Measurements from ENCODE around the gene MAP3K21.
A peak's percentile ranks its signal among the peaks of the same experiment; 100 is the strongest.

MAP3K21 gene

DNA sequence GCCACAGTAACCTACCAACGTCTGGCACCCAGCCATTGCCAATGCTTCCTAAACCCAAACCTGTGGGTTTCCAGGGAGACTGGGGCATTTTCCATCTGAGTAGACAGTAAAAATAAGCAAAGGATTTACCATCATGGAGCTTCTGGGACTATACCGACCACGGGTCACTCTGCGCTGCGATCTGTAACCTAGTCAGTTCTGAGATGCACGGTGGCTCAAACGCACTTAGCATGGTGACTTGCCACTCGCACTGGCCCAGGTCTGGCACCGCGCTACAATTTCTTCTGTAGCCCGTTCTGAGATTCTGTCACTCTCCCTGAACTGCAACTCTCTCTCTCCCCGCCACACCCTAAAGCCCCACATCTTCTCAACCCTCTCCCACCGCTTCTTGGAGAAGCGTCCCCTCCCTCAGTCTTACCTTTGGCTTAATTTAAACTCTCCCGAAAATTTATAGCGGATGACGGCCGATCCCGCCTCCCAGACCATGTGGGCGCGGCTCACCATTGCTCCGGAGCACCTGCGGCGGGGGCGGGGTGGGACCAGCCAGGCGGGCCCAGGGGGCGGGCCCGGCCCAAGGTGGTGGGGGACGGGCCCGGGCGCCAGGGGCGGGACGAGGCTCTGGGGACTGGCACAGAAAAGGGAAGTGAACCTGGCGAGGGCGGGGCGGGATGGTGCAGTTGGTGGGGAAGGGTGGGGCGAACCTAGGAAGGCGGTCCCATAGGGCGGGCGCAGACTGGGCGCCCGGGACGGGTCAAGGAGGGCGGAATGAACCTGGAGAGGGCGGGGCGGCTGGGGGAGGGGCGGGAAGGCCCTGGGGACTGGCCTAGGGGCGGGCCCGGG lies 493 bp upstream of the MAP3K21 start:
- DNase-seq: peak; percentile 85

DNA sequence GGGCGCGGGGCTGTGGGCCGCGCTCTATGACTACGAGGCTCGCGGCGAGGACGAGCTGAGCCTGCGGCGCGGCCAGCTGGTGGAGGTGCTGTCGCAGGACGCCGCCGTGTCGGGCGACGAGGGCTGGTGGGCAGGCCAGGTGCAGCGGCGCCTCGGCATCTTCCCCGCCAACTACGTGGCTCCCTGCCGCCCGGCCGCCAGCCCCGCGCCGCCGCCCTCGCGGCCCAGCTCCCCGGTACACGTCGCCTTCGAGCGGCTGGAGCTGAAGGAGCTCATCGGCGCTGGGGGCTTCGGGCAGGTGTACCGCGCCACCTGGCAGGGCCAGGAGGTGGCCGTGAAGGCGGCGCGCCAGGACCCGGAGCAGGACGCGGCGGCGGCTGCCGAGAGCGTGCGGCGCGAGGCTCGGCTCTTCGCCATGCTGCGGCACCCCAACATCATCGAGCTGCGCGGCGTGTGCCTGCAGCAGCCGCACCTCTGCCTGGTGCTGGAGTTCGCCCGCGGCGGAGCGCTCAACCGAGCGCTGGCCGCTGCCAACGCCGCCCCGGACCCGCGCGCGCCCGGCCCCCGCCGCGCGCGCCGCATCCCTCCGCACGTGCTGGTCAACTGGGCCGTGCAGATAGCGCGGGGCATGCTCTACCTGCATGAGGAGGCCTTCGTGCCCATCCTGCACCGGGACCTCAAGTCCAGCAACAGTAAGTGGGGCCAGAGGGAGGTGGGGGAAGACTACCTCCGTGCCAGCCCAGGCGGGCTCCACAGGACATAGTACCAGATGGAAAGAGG lies 808 bp downstream of the MAP3K21 start:
- DNase-seq: peak; percentile 36

DNA sequence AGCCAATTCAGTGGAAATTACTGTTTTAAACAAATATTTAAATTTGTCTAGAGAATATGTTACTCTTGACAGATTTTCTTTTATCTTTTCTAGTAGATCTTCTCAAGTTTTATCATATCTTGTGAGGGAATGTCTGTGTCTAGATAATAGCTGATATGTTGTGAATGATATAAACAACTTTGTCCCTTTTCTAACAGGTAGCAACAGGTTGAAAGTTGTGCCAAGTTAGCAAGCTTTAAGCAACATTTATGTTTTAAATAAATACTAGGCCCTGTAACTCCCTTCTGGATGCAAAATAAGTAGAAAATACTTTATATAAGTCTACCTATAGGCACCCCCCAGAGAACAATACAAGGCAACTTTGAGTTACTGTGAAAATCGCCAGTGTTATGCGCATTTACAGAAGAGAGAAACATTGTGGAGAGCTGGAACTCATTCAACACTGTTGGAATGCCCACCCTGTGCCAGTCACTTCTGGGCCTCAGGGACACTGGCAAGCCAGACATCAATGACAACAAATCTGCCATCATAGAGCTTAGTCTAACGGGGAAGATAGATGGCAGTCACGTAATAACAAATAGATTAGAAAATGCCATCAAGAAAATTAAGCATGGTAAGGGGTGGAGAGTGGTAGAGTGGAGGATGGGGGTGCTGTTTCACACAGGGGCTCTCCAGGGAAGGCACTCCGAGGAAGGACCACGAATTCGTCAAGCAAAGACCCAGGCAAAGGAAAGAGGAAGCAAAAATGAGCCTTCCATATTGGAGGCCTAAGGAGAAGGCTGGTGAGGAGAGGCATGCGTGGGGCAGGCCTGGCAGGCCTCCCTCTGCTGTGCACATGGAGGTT lies 4.4 kb downstream of the MAP3K21 start:
- no peak for DNase-seq

DNA sequence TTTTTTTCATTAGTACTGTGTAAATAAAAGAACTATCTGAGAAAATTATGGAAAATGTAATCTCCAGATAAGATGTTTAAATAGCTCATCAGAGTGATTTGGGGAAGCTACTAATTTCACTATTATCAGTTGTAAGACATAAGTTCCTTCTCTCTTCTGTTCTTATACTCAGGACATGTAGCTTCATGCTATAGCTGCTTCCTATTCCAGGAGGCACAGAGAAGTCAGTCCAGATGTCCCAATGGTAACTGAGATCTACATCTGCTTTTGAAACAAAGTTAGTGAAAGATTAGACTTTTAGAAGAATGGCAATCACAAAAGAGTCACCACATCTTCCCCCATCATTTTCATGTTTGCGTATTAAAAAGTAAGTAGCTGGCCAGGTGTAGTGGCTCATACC lies 5.6 kb downstream of the MAP3K21 start:
- no peak for DNase-seq

DNA sequence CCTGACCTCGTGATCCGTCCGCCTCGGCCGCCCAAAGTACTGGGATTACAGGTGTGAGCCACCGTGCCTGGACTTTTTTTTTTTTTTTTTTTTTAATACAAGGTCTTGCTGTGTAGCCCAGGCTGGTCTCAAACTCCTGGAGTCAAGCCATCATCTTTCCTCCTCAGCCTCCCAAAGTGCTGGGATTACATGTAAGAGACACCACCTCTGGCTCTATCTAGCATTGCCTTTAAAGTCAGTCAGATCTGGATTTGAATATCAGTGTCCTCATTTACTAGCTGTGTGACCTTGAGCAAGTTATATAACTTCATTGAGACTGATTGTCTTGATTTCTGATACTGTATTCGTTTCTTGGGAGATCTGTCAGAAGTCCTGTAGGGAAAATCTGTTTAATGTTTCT lies 6.6 kb downstream of the MAP3K21 start:
- no peak for DNase-seq

DNA sequence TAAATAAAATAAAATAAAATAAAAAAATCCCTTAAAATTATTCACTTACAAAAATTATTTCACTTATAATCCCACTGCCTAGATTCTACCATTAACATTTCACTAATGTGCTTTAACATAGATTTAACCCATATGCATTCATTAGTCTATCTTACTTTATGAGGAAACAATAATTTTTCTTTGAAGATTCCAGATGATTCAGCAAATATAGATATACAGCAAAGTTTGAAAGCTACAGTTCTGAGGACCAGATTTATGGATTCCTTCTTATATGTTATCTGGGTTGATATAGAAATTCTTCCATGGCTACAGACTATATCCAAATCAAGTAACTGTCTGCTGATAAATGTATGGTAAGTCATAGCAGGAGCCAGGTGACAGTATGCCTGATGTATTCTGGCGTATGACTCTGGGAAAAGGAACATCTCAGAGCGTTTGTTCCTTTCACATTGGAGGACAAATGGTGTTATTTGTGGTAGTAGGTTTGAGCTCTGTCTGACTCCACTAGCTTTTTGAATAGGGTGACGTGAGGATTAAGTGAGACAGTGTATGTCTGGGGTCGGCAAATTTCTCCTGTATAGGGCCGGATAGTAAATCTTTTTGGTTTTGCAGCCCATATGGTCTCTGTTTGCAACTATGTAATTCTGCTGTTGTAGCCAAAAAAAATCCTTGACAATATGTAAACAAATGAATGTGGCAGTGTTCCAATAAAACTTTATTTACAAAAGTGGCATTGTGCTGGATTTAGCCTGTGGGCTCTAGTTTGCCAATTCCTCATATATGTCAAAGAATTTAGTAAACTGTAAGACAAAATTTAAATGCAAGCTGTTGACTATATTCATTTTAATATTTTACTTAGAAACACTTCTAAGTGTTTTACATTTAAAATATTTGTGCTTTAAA lies 9.3 kb downstream of the MAP3K21 start:
- DNase-seq: no peak

DNA sequence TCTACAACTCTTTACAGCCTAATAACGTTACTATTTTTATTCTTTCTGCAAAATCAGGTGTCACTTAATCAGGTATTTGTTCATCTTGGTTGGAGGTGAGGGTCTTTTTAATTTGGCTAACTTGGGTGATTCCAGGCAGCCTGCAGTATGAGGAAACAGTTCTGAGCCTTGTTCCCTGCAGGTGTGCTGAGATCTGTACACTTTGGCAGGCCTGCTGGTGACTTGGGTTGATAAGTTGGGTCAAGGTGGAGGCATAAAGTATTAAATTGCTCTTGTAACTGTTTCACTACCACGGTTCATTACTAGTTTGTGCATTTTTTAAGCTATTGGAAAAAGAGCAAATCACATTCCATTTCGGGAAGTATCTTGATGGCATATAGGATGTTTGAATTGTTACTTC lies 10.0 kb downstream of the MAP3K21 start:
- DNase-seq: no peak

DNA sequence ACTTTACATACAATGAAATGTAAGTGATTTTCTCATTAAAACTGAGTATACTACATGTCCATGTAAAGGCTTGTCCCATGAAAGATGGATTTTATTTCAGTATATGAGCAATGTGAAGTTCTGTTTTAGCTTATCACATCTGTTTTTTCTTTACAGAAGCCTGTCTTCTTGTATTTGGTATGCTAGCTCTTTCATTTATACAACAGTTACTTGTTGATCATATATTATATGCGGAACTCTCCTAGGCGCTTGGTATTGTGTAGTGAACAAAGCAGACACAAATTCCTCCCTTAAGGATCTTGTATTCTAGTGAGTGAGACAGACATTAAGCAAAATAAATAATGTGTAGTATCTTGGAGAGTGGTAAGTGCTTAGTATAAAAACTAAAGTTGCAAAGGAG lies 10.6 kb downstream of the MAP3K21 start:
- no peak for DNase-seq

DNA sequence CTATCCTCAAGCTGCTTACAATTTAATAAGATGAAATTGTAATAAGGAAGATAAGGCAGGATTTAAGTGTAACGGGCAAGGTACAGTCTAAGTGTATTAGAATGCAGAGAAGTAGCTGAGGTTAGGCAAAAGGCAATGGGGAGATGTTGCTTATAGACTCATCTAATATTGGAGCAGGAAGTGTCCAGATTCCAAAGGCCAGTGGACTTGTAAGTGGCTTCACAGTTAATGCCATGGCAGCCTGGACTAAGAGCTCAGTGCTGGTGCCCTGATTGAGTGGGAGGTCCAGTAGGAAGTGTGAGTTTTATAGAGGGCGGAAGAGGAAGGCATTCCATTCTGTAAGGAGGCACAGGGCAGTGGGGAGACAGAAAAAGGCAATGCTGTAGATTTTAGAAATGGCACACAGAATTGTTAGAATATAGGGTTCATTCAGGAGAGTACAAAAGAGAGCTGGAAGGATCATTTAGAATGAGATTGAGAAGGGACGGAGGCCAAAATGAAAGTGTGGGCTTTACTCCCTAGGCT lies 12.6 kb downstream of the MAP3K21 start:
- no peak for DNase-seq

DNA sequence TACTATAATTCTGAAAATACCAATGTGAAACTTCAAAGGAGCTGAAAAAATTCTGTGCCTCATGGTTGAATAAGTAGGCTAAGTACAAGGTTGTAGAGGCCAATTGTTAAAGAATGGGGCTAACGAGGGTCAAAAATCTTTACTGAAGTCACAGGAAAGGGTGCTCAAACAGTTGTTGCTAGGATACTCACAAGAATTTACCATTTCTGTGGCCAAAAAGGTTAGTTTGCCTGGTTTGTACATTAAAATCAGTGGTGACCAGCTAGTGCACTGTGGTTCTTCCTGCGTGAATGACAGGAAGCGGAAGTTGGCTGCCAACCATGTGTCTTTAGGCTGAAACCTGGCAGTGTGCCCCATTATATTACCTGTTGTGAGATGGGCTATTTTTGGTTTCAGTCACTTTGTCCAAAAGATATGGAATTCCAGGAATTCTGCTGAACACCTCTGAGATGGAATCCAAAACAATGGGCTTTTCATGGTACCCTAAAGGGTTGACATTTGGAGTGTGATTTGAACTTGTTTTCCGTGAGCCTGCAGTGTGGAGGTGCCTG lies 13.5 kb downstream of the MAP3K21 start:
- peak; percentile 24 for DNase-seq

DNA sequence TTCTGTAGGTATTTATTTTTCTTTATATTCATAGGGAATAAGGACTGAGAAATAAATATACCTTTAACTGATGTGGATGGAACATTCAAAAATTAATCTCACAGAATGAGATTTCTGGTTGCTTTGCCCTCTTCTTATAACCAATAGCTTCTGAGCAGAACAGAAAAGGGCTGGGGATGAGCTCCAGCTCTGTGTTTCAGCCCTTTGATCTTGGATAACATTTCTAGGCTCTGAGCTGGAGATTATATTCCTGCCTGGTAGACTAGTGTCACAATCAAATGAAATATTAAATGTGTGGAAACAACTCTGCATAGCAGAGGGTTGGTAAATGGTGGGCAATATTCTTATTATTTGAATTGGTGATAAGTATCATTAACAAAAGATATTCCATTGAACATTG lies 14.6 kb downstream of the MAP3K21 start:
- DNase-seq: no peak

DNA sequence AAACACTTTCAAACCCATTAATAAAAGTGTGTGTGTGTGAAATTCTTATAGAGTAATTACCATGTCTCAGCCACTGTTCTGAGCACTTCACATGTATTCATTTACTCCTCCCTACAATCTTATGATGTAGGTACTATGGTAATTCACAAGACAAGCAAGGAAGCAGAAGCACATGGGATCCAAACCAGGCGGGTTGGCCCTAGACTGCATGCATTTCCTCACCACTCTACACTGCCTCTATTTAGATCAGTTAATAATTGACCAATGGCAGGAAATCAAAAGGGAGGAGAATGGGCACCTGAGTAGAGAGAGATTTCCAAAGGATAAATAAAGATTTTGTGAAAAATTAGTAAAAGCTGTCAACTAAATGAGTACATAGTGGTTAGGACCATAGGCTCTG lies 15.7 kb downstream of the MAP3K21 start:
- no peak for DNase-seq

DNA sequence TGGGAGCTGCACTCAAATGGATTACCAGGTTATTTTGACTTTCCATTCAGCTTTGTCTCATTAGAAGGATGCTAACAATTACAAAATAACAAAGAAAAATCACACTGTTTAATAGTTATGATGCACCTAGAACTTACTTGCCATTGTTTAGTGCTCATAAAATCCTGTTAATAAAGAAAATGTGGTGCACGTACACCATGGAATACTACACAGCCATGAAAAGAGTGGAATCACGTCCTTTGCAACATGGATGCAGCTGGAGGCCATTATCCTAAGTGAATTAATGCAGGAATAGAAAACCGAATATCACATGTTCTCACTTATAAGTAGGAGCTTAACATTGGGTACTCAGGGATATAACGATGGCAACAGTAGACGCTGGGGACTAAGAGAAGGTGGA lies 19.8 kb downstream of the MAP3K21 start:
- no peak for DNase-seq

DNA sequence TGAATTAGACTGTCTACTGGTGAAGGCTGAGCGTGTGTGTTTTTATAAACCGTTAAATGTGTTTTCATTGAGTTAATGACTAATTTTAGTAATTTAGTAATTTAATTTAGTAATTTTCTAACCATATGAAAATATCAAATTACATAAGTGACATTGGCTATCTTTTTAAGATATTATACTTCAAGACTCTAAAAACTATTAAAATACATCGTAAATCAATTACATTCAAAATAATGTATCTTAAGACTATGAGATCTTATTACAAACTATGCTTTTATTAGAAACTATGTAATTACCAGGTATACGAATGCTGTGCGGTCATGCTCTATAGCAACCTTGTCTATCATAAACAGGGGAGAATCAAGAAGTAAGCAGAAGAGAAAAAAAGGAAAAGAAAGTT lies 21.6 kb downstream of the MAP3K21 start:
- DNase-seq: no peak

DNA sequence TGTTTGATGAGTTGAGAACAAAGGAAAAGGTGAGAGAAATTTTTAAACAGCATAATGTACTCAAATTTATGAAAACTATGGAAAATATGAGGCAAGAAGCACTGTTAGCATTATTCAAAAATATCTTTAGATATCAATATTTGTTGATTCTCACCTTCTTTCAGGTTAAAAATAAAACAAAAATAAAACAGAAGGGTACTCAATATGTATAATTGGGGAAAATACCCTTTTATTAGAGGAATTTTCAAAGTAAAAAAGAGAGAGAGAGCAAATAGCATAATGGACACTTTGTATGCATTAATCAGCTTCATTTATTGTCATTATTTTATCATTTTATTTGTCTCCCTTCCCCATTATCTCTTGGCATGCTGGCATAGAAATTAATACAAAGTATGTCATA lies 27.5 kb downstream of the MAP3K21 start:
- DNase-seq: no peak

DNA sequence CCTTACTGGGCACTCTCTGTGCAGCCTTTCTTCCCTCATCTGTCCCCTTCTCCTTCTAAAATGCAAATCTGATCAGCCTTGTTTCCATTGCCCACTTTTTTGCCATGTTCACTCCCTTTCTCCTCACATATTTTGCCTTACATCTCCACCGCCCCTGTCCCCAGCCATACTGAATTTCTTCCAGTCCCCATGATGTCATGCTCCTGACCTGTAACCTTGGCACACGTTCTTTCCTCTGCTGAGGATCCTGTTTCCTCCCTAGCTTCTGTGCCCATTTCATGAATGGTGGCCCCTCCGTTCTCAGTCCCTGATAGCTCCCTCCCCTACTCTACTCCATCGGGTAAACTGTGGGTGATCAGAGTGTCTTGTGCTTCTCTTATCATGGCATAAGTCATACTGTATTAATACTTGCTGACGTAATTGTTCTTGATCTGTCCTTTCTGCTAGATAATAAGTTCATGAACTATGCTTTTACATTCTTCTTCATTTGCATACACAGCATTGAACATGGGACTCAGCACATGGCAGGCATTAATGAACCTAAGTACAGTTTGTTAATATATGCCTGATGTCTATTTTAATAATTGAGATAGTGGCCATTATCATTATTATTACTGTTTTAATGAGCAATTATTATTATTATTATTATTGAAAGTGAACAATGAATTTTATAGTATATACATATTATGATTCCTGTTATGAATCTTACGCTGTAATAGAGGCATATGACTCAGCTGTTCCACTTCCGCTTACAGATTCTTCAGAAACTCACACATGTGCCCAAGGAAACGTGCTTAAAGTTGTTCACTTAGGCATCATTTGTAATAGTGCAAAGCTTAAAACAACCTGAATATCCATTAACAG lies 28.5 kb downstream of the MAP3K21 start:
- DNase-seq: no peak

DNA sequence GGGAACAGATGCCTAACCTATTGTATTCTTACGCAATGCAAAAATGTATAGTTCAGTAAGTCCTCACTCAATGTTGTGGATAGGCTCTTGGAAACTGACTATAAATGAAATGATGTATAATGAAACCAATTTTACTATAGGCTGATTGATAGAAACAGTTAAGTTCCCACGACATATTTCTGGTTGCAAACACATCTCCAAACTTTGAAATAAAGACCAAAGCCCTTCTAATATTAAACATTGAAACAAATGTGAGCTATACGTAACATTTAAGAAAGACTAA lies 29.1 kb downstream of the MAP3K21 start:
- DNase-seq: no peak

DNA sequence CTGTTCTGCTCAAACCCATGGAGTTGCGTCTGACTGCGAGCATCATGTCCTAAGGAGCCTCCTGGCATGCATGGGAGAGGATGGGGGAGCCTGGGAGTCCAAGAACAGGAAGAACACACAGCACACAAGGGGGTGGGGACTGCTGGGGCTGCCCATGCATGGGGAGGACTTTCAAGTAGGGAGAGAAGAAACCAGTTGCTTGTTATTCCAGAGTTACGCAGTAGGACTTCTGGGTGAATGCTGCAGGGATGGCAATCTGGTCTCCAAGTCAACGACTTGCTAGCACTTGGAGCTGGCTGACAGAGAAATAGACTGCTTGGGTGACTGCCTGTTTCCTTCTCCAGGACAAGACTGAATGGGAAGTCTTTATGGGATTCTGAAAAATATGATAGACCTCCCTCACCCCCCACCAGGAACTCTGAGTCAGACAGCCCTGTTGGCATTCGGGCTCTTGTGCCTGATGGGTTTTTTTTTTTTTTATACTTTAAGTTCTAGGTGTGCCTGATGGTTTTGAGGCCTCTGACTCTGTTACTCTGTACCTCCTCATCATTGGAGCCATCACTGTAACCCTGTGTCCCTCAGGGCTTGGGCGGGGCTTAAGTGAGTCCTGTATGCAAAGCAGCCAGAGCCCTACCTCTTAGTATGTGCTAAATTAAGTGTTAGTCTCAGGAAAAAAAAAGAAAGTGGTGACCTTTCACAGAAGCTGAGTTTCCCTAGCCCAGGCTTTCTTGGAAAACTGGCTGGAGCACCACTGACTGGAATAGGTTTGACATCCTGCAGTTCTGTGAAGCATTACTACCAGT lies 30.3 kb downstream of the MAP3K21 start:
- no peak for DNase-seq

DNA sequence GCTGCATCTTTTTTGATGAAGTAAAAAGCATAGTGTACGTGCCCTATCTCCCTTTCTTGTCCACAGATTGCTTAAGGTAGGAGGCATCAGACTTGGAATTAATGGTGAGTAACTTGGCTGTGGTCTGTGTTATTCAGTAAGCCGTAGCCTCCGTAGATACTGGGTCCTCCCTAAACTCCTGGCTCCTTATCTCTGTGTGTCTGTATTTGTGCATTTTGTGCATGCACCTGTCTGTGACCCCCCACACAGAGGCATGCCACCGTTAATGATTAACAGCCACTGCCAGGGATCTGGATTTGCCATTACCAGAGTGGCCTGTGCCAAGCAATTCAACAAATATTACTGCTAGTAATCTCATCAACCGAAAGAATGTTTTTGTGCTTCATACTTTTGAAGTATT lies 31.9 kb downstream of the MAP3K21 start:
- no peak for DNase-seq

DNA sequence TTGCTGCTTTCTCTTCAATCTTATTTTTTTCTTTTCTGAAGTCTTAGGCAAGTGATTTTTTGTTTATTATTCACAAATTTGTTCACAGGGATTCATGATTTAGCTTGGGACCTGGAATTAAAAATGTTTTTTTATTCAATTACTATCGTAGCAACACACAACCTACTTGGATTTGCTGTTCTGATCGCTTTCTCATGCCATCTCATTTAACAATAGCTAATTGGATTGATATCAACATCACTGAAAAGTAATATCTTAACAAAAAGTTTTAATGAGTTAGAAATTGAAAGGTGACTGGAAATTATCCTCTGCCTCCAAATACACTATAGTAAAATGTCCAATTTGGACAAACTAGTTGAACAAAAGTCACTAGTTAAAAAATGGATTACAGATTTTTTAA lies 32.4 kb downstream of the MAP3K21 start:
- DNase-seq: no peak
